ENCODE measurements around the gene GRIA1.

GRCh38 chr5:153459051-153459743 lies 31.3 kb upstream of the GRIA1 start:
- no peak for TF ChIP-seq ZNF274 (IDR thresholded peaks at IDR 0.05; ENCODE audit: low read depth, low read length)
- no peak for TF ChIP-seq SUZ12 (IDR thresholded peaks at IDR 0.05; ENCODE audit: extremely low read depth, insufficient read depth, insufficient read length)
- TF ChIP-seq YY1 (IDR thresholded peaks at IDR 0.05; ENCODE audit: insufficient read depth, insufficient read length) = no peak
